Omental fat pad (tissue), 4 donors: ENCODE data around the gene FSD1L. TPM values are rescaled to one million over a fixed set of nuclear protein-coding genes. Genes with fewer than 3 reads are reported as not detected.
"Not testable (repeated sequence)": the region's sequence is repeated elsewhere in the genome, so short reads cannot be mapped to it uniquely, and the experiment has no call there.

ENCODE experiments used
- ATAC-seq: fragments of 150-250 bp; one replicate; pipeline ENCODE4 v1.9.1; 2016; ENCODE audit warnings: mild to moderate bottlenecking, moderate library complexity; ENCODE audit not compliant: low FRiP score
- DNase-seq: peaks from one replicate; pipeline ENCODE4 v3.0.0-alpha.2; 2019; ENCODE audit warnings: low spot score
- CTCF ChIP-seq, 3 donors: fragments of 450-650 bp; IDR thresholded peaks; one replicate each; pipeline ENCODE4 v1.5.1; 2016 to 2017; ENCODE audit warnings: antibody characterized with exemption in 3 of 3, mild to moderate bottlenecking in 3 of 3, moderate library complexity in 2 of 3
- total RNA-seq, 4 donors: library from RNA; depleted of rRNA; stranded (reverse); fragments of >200 nt; gene quantifications; one replicate each; pipeline ENCODE4 v1.1.0, GENCODE V29; 2016

Gene FSD1L
- total RNA-seq, 4 donors from 2014 or later = 2.9 to 9.5 (median 6.0) TPM

- DNase-seq = no peak
- no peak for TF ChIP-seq CTCF (IDR thresholded peaks at IDR 0.05)
- no peak for ATAC-seq
Measured at GRCh38 chr9:105515811-105516413, 68.1 kb downstream of the FSD1L start.

- DNase-seq, ATAC-seq: not testable (repeated sequence)
Measured at GRCh38 chr9:105519710-105520369, 72.0 kb downstream of the FSD1L start.

GRCh38 chr9:105520992-105521391 is 73.2 kb downstream of the FSD1L start:
- ATAC-seq, DNase-seq: not testable (repeated sequence)

- not testable (repeated sequence) for ATAC-seq
Measured at GRCh38 chr9:105522618-105523385, 75.0 kb downstream of the FSD1L start.

GRCh38 chr9:105531530-105531929 is 83.7 kb downstream of the FSD1L start:
- ATAC-seq (no peak), DNase-seq (no peak)
- no peak for TF ChIP-seq CTCF (IDR thresholded peaks at IDR 0.05)

More at GRCh38 chr9:105522618-105523385, 75.0 kb downstream of the FSD1L start:
- DNase-seq = not testable (repeated sequence)

GRCh38 chr9:105535920-105536668 is 88.3 kb downstream of the FSD1L start:
- ATAC-seq (no peak), DNase-seq (no peak)
- TF ChIP-seq CTCF (IDR thresholded peaks at IDR 0.05) = no peak

- no peak for DNase-seq
- no peak for ATAC-seq
- no peak for TF ChIP-seq CTCF (IDR thresholded peaks at IDR 0.05)
Measured at GRCh38 chr9:105539452-105539851, 91.6 kb downstream of the FSD1L start.

GRCh38 chr9:105541838-105542237 is 94.0 kb downstream of the FSD1L start:
- no peak for ATAC-seq
- TF ChIP-seq CTCF (IDR thresholded peaks at IDR 0.05) = no peak
- no peak for DNase-seq
